K562 (cell line): Measurements from ENCODE around the gene PIEZO2. TPM values are rescaled to one million over a fixed set of nuclear protein-coding genes. Genes with fewer than 3 reads are reported as not detected.

Experiments used
- ATAC-seq: fragments of 200-7000 bp; cut with Tn5 transposase; 3 replicates; pipeline ENCODE4 v1.9.1; 2020; ENCODE audit warnings: moderate library complexity
- BruUV-seq: library from RNA; stranded (reverse); fragments of 400-500 nt; replicated peaks from 2 replicates; lab custom pipeline; 2021; lab: Mats Ljungman, UMichigan
- CTCF ChIA-PET: fragments of 300-600 bp; formaldehyde crosslinking; extraction: SDS; loops from one replicate; lab custom pipeline; 2021; ENCODE audit warnings: low intra/inter-chr PET ratio; lab: Yijun Ruan, JAX
- POLR2A ChIA-PET: fragments of 300-600, 350-650 bp; sonication (Branson Sonifier 250); formaldehyde crosslinking; extraction: SDS; loops from one replicate; lab custom pipeline; 2021; ENCODE audit warnings: antibody characterized with exemption, inconsistent platforms; lab: Yijun Ruan, JAX
- DNase-seq, 4 experiments: peaks; one replicate each; pipeline versions ENCODE4 v3.0.0 to v3.0.0-alpha.2; 2011 to 2018; ENCODE audit warnings: low spot score in 3 of 4, mixed read lengths in 3 of 4; ENCODE audit errors: extremely low read depth in 1 of 4
- FAIRE-seq: peaks from 2 replicates; lab custom pipeline; 2011; peaks lifted over from hg19 to GRCh38; lab: Jason Lieb, UNC
- H2AFZ ChIP-seq: 2 replicates; pipeline ENCODE4 v1.6.0; 2011; ENCODE audit warnings: low read depth, low read length, control low read depth, inconsistent platforms
- H3K27ac ChIP-seq: fragments of 200-600 bp; 3 replicates; pipeline ENCODE4 v1.8.0; 2011; ENCODE audit warnings: low read depth, mild to moderate bottlenecking, control low read depth, inconsistent platforms, low read length, moderate library complexity, mixed read lengths; ENCODE audit errors: extremely low read depth
- H3K27me3 ChIP-seq, 2 experiments: fragments of 300-600 bp in 1 of 2; 2 replicates in 1 of 2; 3 replicates in 1 of 2; pipeline versions ENCODE4 v1.6.0 to v1.8.0; 2011; ENCODE audit warnings: inconsistent platforms in 2 of 2, low read length in 2 of 2, mild to moderate bottlenecking in 1 of 2, mixed read lengths in 1 of 2, moderate library complexity in 1 of 2; ENCODE audit not compliant: control insufficient read depth in 2 of 2, insufficient read depth in 2 of 2
- H3K36me3 ChIP-seq: fragments of 300-600 bp; 3 replicates; pipeline ENCODE4 v1.8.0; 2011; ENCODE audit warnings: mild to moderate bottlenecking, low read length, inconsistent platforms; ENCODE audit not compliant: control insufficient read depth, insufficient read depth
- H3K4me1 ChIP-seq, 2 experiments: fragments of 200-600 bp in 1 of 2; replicated peaks in 1 of 2; 2 replicates in 1 of 2; 3 replicates in 1 of 2; pipeline versions ENCODE4 v1.5.1 to v1.8.0; 2011; ENCODE audit warnings: inconsistent platforms in 2 of 2, low read length in 2 of 2, mild to moderate bottlenecking in 1 of 2, mixed read lengths in 1 of 2, moderate library complexity in 1 of 2; ENCODE audit not compliant: control insufficient read depth in 2 of 2, insufficient read depth in 2 of 2
- H3K4me2 ChIP-seq: 2 replicates; pipeline ENCODE4 v1.6.1; 2011; ENCODE audit warnings: low read length, control low read depth, inconsistent platforms, mixed read lengths; ENCODE audit not compliant: insufficient read depth
- H3K4me3 ChIP-seq: fragments of 200-600 bp; sonication (generic), shearing (Covaris generic); 2 replicates; pipeline ENCODE4 v1.5.1; 2016; ENCODE audit warnings: control low read depth, inconsistent platforms
- H3K79me2 ChIP-seq: fragments of 200-600 bp; 3 replicates; pipeline ENCODE4 v1.8.0; 2011; ENCODE audit warnings: low read length, inconsistent platforms; ENCODE audit not compliant: control insufficient read depth, insufficient read depth
- H3K9ac ChIP-seq, 2 experiments: 2 replicates each; pipeline versions ENCODE4 v1.6.0 to v1.6.1; 2011; ENCODE audit warnings: low read depth in 2 of 2, low read length in 2 of 2, control low read depth in 1 of 2, inconsistent platforms in 1 of 2, mild to moderate bottlenecking in 1 of 2, mixed read lengths in 1 of 2; ENCODE audit not compliant: insufficient read depth in 1 of 2
- H3K9me1 ChIP-seq: one replicate; pipeline ENCODE4 v1.6.0; 2011; ENCODE audit warnings: inconsistent platforms, mild to moderate bottlenecking, low read length, moderate library complexity; ENCODE audit not compliant: control insufficient read depth, insufficient read depth
- H3K9me3 ChIP-seq: replicated peaks from 2 replicates; pipeline ENCODE4 v1.5.1; 2011; ENCODE audit warnings: low read depth, low read length, inconsistent platforms; ENCODE audit not compliant: control insufficient read depth, insufficient read depth
- H4K20me1 ChIP-seq: replicated peaks from 2 replicates; pipeline ENCODE4 v1.6.1; 2011; ENCODE audit warnings: low read length, inconsistent platforms, mixed read lengths; ENCODE audit not compliant: control insufficient read depth, insufficient read depth
- ETS2 ChIP-seq: IDR thresholded peaks from 2 replicates; pipeline ENCODE4 v1.6.1; 2016; ENCODE audit warnings: borderline replicate concordance, missing genetic modification characterization, mild to moderate bottlenecking, moderate library complexity, missing compliant biosample characterization; ENCODE audit not compliant: poor library complexity, severe bottlenecking
- MAFG ChIP-seq: fragments of 450-650 bp; conservative IDR thresholded peaks from 2 replicates; pipeline ENCODE4 v1.6.1; 2016; ENCODE audit warnings: missing genetic modification characterization, missing compliant biosample characterization
- MAZ ChIP-seq, 2 experiments: fragments of 450-650 bp in 1 of 2; sonication (generic) in 1 of 2; formaldehyde crosslinking; IDR thresholded peaks in 1 of 2; conservative IDR thresholded peaks in 1 of 2; 2 replicates each; pipeline versions ENCODE4 v1.4.0 to v1.5.0; 2020; ENCODE audit warnings: mild to moderate bottlenecking in 1 of 2, missing genetic modification reagents in 1 of 2
- PHF8 ChIP-seq: fragments of 200-600 bp; sonication (generic); IDR thresholded peaks from 2 replicates; pipeline ENCODE4 v1.6.1; 2012; ENCODE audit warnings: mixed run types, mild to moderate bottlenecking, inconsistent platforms, low read length, moderate library complexity, borderline replicate concordance
- POU5F1 ChIP-seq: fragments of 150-350 bp; IDR thresholded peaks from 2 replicates; pipeline ENCODE4 v1.6.1; 2014; ENCODE audit warnings: borderline replicate concordance, low read length, low read depth, mild to moderate bottlenecking; ENCODE audit not compliant: partially characterized antibody
- RAD21 ChIP-seq, 2 experiments: fragments of 250-450 bp in 1 of 2; fragments of 450-650 bp in 1 of 2; sonication (Bioruptor Pico) in 1 of 2; formaldehyde crosslinking in 1 of 2; IDR thresholded peaks in 1 of 2; conservative IDR thresholded peaks in 1 of 2; 2 replicates each; pipeline versions ENCODE4 v1.4.0 to v1.8.0; 2020 to 2022; ENCODE audit warnings: mild to moderate bottlenecking in 2 of 2, moderate library complexity in 1 of 2
- RBM34 ChIP-seq: fragments of 200-400 bp; formaldehyde crosslinking; IDR thresholded peaks from 2 replicates; pipeline ENCODE4 v1.6.1; 2018; ENCODE audit warnings: low read length, borderline replicate concordance; ENCODE audit not compliant: insufficient read depth
- RFX7 ChIP-seq: fragments of 250-450 bp; sonication (Bioruptor Pico); IDR thresholded peaks from 2 replicates; pipeline ENCODE4 v1.5.1; 2021; ENCODE audit warnings: mild to moderate bottlenecking
- SMARCA4 ChIP-seq: fragments of 450-650 bp; IDR thresholded peaks from 2 replicates; pipeline ENCODE4 v1.6.1; 2016
- ZNF124 ChIP-seq: sonication (generic); formaldehyde crosslinking; IDR thresholded peaks from 2 replicates; pipeline ENCODE4 v1.8.1; 2022; ENCODE audit warnings: missing genetic modification reagents
- ZNF318 ChIP-seq, 2 experiments: fragments of 450-650 bp; IDR thresholded peaks; 2 replicates each; pipeline ENCODE4 v1.6.1; 2016; ENCODE audit warnings: mild to moderate bottlenecking in 2 of 2, borderline replicate concordance in 1 of 2, low read depth in 1 of 2, moderate library complexity in 1 of 2
- WGBS: fragments of 100-300 bp; shearing (Covaris generic); methylation state at CpG from one replicate; pipeline ENCODE4 v1.1.6; 2016; ENCODE audit warnings: low coverage, mixed read lengths; ENCODE audit not compliant: insufficient coverage; ENCODE audit errors: missing lambda C conversion rate; 5-methylcytosine and 5-hydroxymethylcytosine counted together
- in situ Hi-C: fragments of 300-500 bp; cut with MboI; formaldehyde crosslinking; loops from 4 replicates; pipeline ENCODE4 v1.15.0; 2018; ENCODE audit warnings: inconsistent platforms, mixed read lengths
- intact Hi-C: fragments of 100-400 bp; cut with micrococcal nuclease; formaldehyde crosslinking; loops from 2 replicates; pipeline ENCODE4 v1.14.2; 2022
- polyA plus RNA-seq, 8 experiments: library from polyadenylated mRNA; depleted of rRNA in 4 of 8; stranded (reverse) in 5 of 8; unstranded in 3 of 8; fragments of >200 nt; fragmentation: Nextera tagmentation in 2 of 8; fragmentation: Illumina TruSeq in 1 of 8; extraction: Ambion mirVana in 2 of 8; extraction: Trizol in 1 of 8; gene quantifications; 2 replicates each; pipeline versions ENCODE4 v1.2.1 to v1.2.3, GENCODE V29; 2011 to 2014; ENCODE audit warnings: inconsistent platforms in 1 of 8, missing spikeins in 1 of 8
- total RNA-seq, 7 experiments: library from RNA; depleted of rRNA in 6 of 7; stranded (reverse); fragments of >200 nt in 6 of 7; fragmentation: Illumina TruSeq in 2 of 7; extraction: Trizol in 2 of 7; gene quantifications; 2 replicates each; pipeline versions ENCODE4 v1.2.1 to v1.2.3, GENCODE V29; 2011 to 2021; ENCODE audit warnings: low replicate concordance in 1 of 7

The PIEZO2 gene
- total and polyA plus RNA-seq, 9 of the 15 experiments (the other 6 are each of a cell fraction or from before 2014, with no cell fraction given), result 0.54 to 4.1 (median 2.0) TPM

- peak in 1 of 2 experiments; percentile 47; a peak in 2 of 4 replicates for TF ChIP-seq RAD21 (CRISPR knock-in tag; conservative IDR thresholded peaks at IDR 0.05 in 1 of 2, IDR thresholded peaks at IDR 0.05 in 1 of 2)
- TF ChIP-seq MAFG (tag), result no peak
Observed at GRCh38 chr18:10670856-10671255, 478.5 kb downstream of the PIEZO2 start (continued).

- Histone ChIP-seq H3K4me3 (no peak overlapping the region), H3K9ac (no peak overlapping the region), H3K36me3 (no peaks in the 10 kb centered on the region), H3K27me3 (peaks cover 39 to 48% of the 10 kb centered on the region in 2 experiments), H3K9me3 (no peaks in the 10 kb centered on the region), H3K27ac (no peak overlapping the region), H4K20me1 (no peaks in the 10 kb centered on the region), H3K9me1 (no peaks in the 10 kb centered on the region), H3K79me2 (no peaks in the 10 kb centered on the region), H3K4me1 (no peaks in the 10 kb centered on the region), H3K4me2 (no peak overlapping the region), H2AFZ (no peak overlapping the region)
- BruUV-seq, result no TSS peak
- ChIA-PET CTCF (no interaction called here), POLR2A (interaction anchor here (1.0 kb wide), 2 partner anchors 9 to 17 kb away, joined by 3 read pairs; no protein-coding TSS in a partner anchor)
- intact Hi-C loops (no loop called here), in situ Hi-C loops (loop anchor here (5.0 kb wide), 1 partner anchor 107 kb away; no protein-coding TSS in a partner anchor)
- DNase-seq (no peak), FAIRE-seq (no peak), ATAC-seq (no peak)
- WGBS, result under 1% methylated on average over 7 of the region's 7 CpGs
- TF ChIP-seq MAFG (tag) (no peak), MAZ (CRISPR knock-in tag; conservative IDR thresholded peaks at IDR 0.05 in 1 of 2, IDR thresholded peaks at IDR 0.05 in 1 of 2) (no peak), ETS2 (no peak), ZNF318 (IDR thresholded peaks at IDR 0.05; ENCODE audit: borderline replicate concordance in 1 of 2, low read depth in 1 of 2) (no peak), SMARCA4 (no peak), ZNF124 (CRISPR knock-in tag) (no peak), RBM34 (no peak), PHF8 (no peak), RFX7 (CRISPR knock-in tag) (no peak), POU5F1 (no peak)
Observed at GRCh38 chr18:10669441-10670100, 479.8 kb downstream of the PIEZO2 start.
